Keratinocyte (primary cell): ENCODE results near the gene PPP1CB. TPM values are rescaled to one million over a fixed set of nuclear protein-coding genes. Genes with fewer than 3 reads are reported as not detected.

Experiments used
- DNase-seq: peaks from one replicate; pipeline ENCODE4 v3.0.0-alpha.2; 2011; ENCODE audit warnings: low read depth, missing footprints, low spot score
- FAIRE-seq: peaks from 2 replicates; lab custom pipeline; 2011; peaks lifted over from hg19 to GRCh38; lab: Jason Lieb, UNC
- H2AFZ ChIP-seq: 2 replicates; pipeline ENCODE4 v1.6.0; 2012; ENCODE audit warnings: low read length, control low read depth, inconsistent platforms; ENCODE audit not compliant: control insufficient read depth
- H3K27ac ChIP-seq: 2 replicates; pipeline ENCODE4 v1.5.1; 2011; ENCODE audit warnings: low read length; ENCODE audit not compliant: control insufficient read depth, insufficient read depth
- H3K27me3 ChIP-seq: 3 replicates; pipeline ENCODE4 v1.6.0; 2011; ENCODE audit warnings: low read length; ENCODE audit not compliant: control insufficient read depth, insufficient read depth; ENCODE audit errors: extremely low read depth
- H3K36me3 ChIP-seq, 2 experiments: 2 replicates in 1 of 2; 3 replicates in 1 of 2; pipeline ENCODE4 v1.5.1; 2011; ENCODE audit warnings: low read length in 2 of 2, mild to moderate bottlenecking in 1 of 2; ENCODE audit not compliant: control insufficient read depth in 2 of 2, insufficient read depth in 2 of 2; ENCODE audit errors: extremely low read depth in 1 of 2
- H3K4me1 ChIP-seq: 3 replicates; pipeline ENCODE4 v1.5.1; 2011; ENCODE audit warnings: low read length; ENCODE audit not compliant: control insufficient read depth, insufficient read depth; ENCODE audit errors: extremely low read depth
- H3K4me2 ChIP-seq: 3 replicates; pipeline ENCODE4 v1.6.0; 2011; ENCODE audit warnings: low read depth, low read length; ENCODE audit not compliant: control insufficient read depth, insufficient read depth; ENCODE audit errors: extremely low read depth
- H3K4me3 ChIP-seq, 3 experiments: fragments of 200-600 bp in 1 of 3; sonication (generic) in 1 of 3; 2 replicates in 2 of 3; 3 replicates in 1 of 3; pipeline ENCODE4 v1.5.1; 2011 to 2016; ENCODE audit warnings: low read length in 3 of 3, mild to moderate bottlenecking in 3 of 3, control low read depth in 2 of 3, inconsistent platforms in 1 of 3, low read depth in 1 of 3, mixed read lengths in 1 of 3, mixed run types in 1 of 3, moderate library complexity in 1 of 3; ENCODE audit not compliant: control insufficient read depth in 2 of 3, insufficient read depth in 2 of 3; ENCODE audit errors: extremely low read depth in 1 of 3
- H3K79me2 ChIP-seq: 2 replicates; pipeline ENCODE4 v1.6.0; 2012; ENCODE audit warnings: low read length; ENCODE audit not compliant: control insufficient read depth, insufficient read depth
- H3K9ac ChIP-seq: 3 replicates; pipeline ENCODE4 v1.6.0; 2011; ENCODE audit warnings: low read length; ENCODE audit not compliant: control insufficient read depth, insufficient read depth; ENCODE audit errors: extremely low read depth
- H3K9me1 ChIP-seq: 3 replicates; pipeline ENCODE4 v1.6.0; 2011; ENCODE audit warnings: low read length; ENCODE audit not compliant: control insufficient read depth, insufficient read depth; ENCODE audit errors: extremely low read depth
- H3K9me3 ChIP-seq: 2 replicates; pipeline ENCODE4 v1.5.1; 2012; ENCODE audit warnings: low read depth, low read length; ENCODE audit not compliant: control insufficient read depth
- H4K20me1 ChIP-seq: 3 replicates; pipeline ENCODE4 v1.6.0; 2011; ENCODE audit warnings: low read length; ENCODE audit not compliant: control insufficient read depth, insufficient read depth; ENCODE audit errors: extremely low read depth
- CTCF ChIP-seq, 3 experiments: IDR thresholded peaks in 1 of 3; conservative IDR thresholded peaks in 1 of 3; optimal IDR thresholded peaks in 1 of 3; 2 replicates in 2 of 3; 3 replicates in 1 of 3; pipeline versions ENCODE3 to v1.5.1; 2011; ENCODE audit warnings: low read length in 3 of 3, mild to moderate bottlenecking in 3 of 3, moderate library complexity in 2 of 3, control low read depth in 1 of 3, inconsistent platforms in 1 of 3; ENCODE audit not compliant: insufficient read depth in 2 of 3; ENCODE audit errors: extremely low read depth in 1 of 3
- EZH2 ChIP-seq: IDR thresholded peaks from one replicate; pipeline ENCODE4 v1.6.1; 2012; ENCODE audit warnings: inconsistent platforms, mild to moderate bottlenecking, low read length, moderate library complexity
- dilution Hi-C: fragments of 300-500 bp; cut with MboI; formaldehyde crosslinking; loops from one replicate; pipeline ENCODE4 v1.7.0; 2020; ENCODE audit warnings: low sequenced_read_pairs; ENCODE audit not compliant: extremely low pct_ligation_motif_present
- polyA plus RNA-seq, 5 experiments: library from polyadenylated mRNA; depleted of rRNA in 3 of 5; stranded (reverse) in 3 of 5; stranded (forward) in 1 of 5; unstranded in 1 of 5; fragments of >200 nt; gene quantifications; 1 replicate in 1 of 5; 2 replicates in 3 of 5; 3 replicates in 1 of 5; pipeline versions ENCODE4 v1.2.1 to v1.2.3, GENCODE V29; 2011 to 2012; ENCODE audit warnings: missing spikeins in 2 of 5, low read depth in 1 of 5, low replicate concordance in 1 of 5

Gene PPP1CB
- polyA plus RNA-seq, 1 donor (not counting 4 experiments of a cell fraction or from before 2014, with no cell fraction given), result 157 TPM

GRCh38 chr2:28749526-28749925, 2.1 kb upstream of the PPP1CB start:
- Histone ChIP-seq H3K27ac (no peak overlapping the region), H3K4me1 (peaks cover 13% of the 10 kb centered on the region), H3K79me2 (peaks cover 27% of the 10 kb centered on the region), H3K4me2 (no peak overlapping the region), H3K27me3 (no peaks in the 10 kb centered on the region), H4K20me1 (peaks cover 3% of the 10 kb centered on the region), H3K9me1 (no peaks in the 10 kb centered on the region), H2AFZ (no peak overlapping the region), H3K9ac (no peak overlapping the region), H3K4me3 (no peak overlapping the region), H3K9me3 (no peaks in the 10 kb centered on the region), H3K36me3 (peaks cover 0 to 2% of the 10 kb centered on the region in 2 experiments)
- TF ChIP-seq CTCF (optimal IDR thresholded peaks at IDR 0.05 in 1 of 3, IDR thresholded peaks at IDR 0.05 in 1 of 3, conservative IDR thresholded peaks at IDR 0.05 in 1 of 3; ENCODE audit: extremely low read depth in 1 of 3, insufficient read depth in 2 of 3, low read length in 3 of 3) (no peak), EZH2 (no peak)
- no peak for DNase-seq
- no peak for FAIRE-seq
- dilution Hi-C loops, result no loop called here

GRCh38 chr2:28750316-28751251, 1.0 kb upstream of the PPP1CB start:
- peaks cover 0 to 4% of the 10 kb centered on the region in 2 experiments for H3K36me3 ChIP-seq
- H2AFZ ChIP-seq, result peak overlapping the region; percentile 85
- peak overlapping the region; percentile 92 to 98 (median 98) for H3K4me3 ChIP-seq
- FAIRE-seq (no peak), DNase-seq (no peak)
- H3K27ac ChIP-seq, result peak overlapping the region; percentile 96
- H3K4me2 ChIP-seq, result peak overlapping the region; percentile 98
- H3K27me3 ChIP-seq, result no peaks in the 10 kb centered on the region
- H3K9ac ChIP-seq, result peak overlapping the region; percentile 99
- H3K79me2 ChIP-seq, result peaks cover 38% of the 10 kb centered on the region
- no peaks in the 10 kb centered on the region for H3K9me3 ChIP-seq
- dilution Hi-C loops, result no loop called here
- TF ChIP-seq CTCF (optimal IDR thresholded peaks at IDR 0.05 in 1 of 3, IDR thresholded peaks at IDR 0.05 in 1 of 3, conservative IDR thresholded peaks at IDR 0.05 in 1 of 3; ENCODE audit: extremely low read depth in 1 of 3, insufficient read depth in 2 of 3, low read length in 3 of 3) (no peak), EZH2 (no peak)
- no peaks in the 10 kb centered on the region for H3K9me1 ChIP-seq
- peaks cover 10% of the 10 kb centered on the region for H4K20me1 ChIP-seq
- peaks cover 24% of the 10 kb centered on the region for H3K4me1 ChIP-seq
